Gastroesophageal sphincter (tissue), 4 donors: Measurements from ENCODE around the gene THSD4. TPM values are rescaled to one million over a fixed set of nuclear protein-coding genes. Genes with fewer than 3 reads are reported as not detected.

Source experiments
- ATAC-seq: fragments of 150-250 bp; one replicate; pipeline ENCODE4 v1.9.1; 2016; ENCODE audit warnings: mild to moderate bottlenecking, moderate library complexity
- H3K27ac ChIP-seq, 4 donors: fragments of 200-600 bp; sonication (generic) in 3 of 4; 1 replicate in 3 of 4; 2 replicates in 1 of 4; pipeline ENCODE4 v1.5.1; 2016 to 2019
- H3K27me3 ChIP-seq: fragments of 200-600 bp; sonication (generic); one replicate; pipeline ENCODE4 v1.5.1; 2019
- H3K36me3 ChIP-seq, 2 donors: fragments of 200-600 bp; sonication (generic); one replicate each; pipeline ENCODE4 v1.5.1; 2019; ENCODE audit warnings: control low read depth in 1 of 2
- H3K4me1 ChIP-seq, 3 donors: fragments of 200-600 bp; sonication (generic); 1 replicate in 2 of 3; 2 replicates in 1 of 3; pipeline ENCODE4 v1.5.1; 2016 to 2019; ENCODE audit warnings: control low read depth in 2 of 3
- H3K4me3 ChIP-seq, 2 donors: fragments of 200-600 bp; sonication (generic); one replicate each; pipeline ENCODE4 v1.5.1; 2019; ENCODE audit warnings: mild to moderate bottlenecking in 1 of 2, moderate library complexity in 1 of 2
- H3K9me3 ChIP-seq, 3 donors: fragments of 200-600 bp; sonication (generic); one replicate each; pipeline ENCODE4 v1.5.1; 2017 to 2019; ENCODE audit warnings: control low read depth in 2 of 3
- EP300 ChIP-seq: sonication (generic); formaldehyde crosslinking; IDR thresholded peaks from one replicate; pipeline ENCODE4 v1.6.1; 2017; ENCODE audit warnings: antibody characterized with exemption, mild to moderate bottlenecking
- POLR2A ChIP-seq, 2 donors: fragments of 450-650 bp; IDR thresholded peaks; one replicate each; pipeline ENCODE4 v1.6.1; 2017; ENCODE audit warnings: antibody characterized with exemption in 2 of 2, mild to moderate bottlenecking in 2 of 2, moderate library complexity in 1 of 2
- POLR2AphosphoS5 ChIP-seq: sonication (generic); formaldehyde crosslinking; IDR thresholded peaks from one replicate; pipeline ENCODE4 v1.6.1; 2017; ENCODE audit warnings: antibody characterized with exemption
- WGBS, 2 donors: methylation state at CpG; one replicate each; pipeline ENCODE4 v1.1.5; 2018; ENCODE audit warnings: low coverage in 1 of 2; 5-methylcytosine and 5-hydroxymethylcytosine counted together
- total RNA-seq, 4 donors: library from RNA; depleted of rRNA; stranded (reverse); fragments of >200 nt; gene quantifications; one replicate each; pipeline ENCODE4 v1.1.0, GENCODE V29; 2016
- TF ChIP-seq, protein P1 (sequence below), 4 experiments: fragments of 200-600 bp in 2 of 4; fragments of 450-650 bp in 2 of 4; sonication (generic) in 1 of 4; IDR thresholded peaks; one replicate each; pipeline ENCODE4 v1.5.1; 2017 to 2019; ENCODE audit warnings: antibody characterized with exemption in 4 of 4, mild to moderate bottlenecking in 2 of 4, moderate library complexity in 2 of 4

The THSD4 gene
- total RNA-seq, 4 donors from 2014 or later, result 4.6 to 28.5 (median 17.6) TPM

DNA sequence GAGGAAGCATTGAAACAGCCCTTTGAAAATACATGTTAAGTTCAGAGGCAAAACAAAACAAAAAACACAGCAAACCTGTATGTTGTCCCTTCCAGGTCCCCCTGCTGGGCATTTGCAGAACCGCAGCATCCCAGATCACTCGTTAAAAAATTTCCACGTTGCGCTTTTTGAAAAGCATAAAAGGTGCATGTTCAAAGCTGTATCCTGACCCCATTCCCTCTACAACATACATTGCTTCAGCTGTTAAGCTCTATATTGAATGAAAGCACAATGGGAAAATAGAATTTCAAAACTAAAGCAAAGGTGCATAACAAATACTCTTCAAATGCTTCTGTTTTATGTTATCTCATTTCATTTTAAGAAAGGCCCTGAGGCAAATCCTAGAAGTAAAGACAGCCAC lies 328.3 kb downstream of the THSD4 start:
- no peak for ATAC-seq
- TF ChIP-seq POLR2A (IDR thresholded peaks at IDR 0.05), result no peak
- TF ChIP-seq POLR2AphosphoS5, result no peak
- no peak for TF ChIP-seq EP300
- TF ChIP-seq, protein P1, sequence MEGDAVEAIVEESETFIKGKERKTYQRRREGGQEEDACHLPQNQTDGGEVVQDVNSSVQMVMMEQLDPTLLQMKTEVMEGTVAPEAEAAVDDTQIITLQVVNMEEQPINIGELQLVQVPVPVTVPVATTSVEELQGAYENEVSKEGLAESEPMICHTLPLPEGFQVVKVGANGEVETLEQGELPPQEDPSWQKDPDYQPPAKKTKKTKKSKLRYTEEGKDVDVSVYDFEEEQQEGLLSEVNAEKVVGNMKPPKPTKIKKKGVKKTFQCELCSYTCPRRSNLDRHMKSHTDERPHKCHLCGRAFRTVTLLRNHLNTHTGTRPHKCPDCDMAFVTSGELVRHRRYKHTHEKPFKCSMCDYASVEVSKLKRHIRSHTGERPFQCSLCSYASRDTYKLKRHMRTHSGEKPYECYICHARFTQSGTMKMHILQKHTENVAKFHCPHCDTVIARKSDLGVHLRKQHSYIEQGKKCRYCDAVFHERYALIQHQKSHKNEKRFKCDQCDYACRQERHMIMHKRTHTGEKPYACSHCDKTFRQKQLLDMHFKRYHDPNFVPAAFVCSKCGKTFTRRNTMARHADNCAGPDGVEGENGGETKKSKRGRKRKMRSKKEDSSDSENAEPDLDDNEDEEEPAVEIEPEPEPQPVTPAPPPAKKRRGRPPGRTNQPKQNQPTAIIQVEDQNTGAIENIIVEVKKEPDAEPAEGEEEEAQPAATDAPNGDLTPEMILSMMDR (IDR thresholded peaks at IDR 0.05), result peak; percentile 77 to 84 (median 82)
- H3K9me3 ChIP-seq, result no peaks in the 10 kb centered on the region
- H3K4me1 ChIP-seq, result peaks cover 0 to 28% (median 0%) of the 10 kb centered on the region in 3 donors
- H3K27ac ChIP-seq, result no peak overlapping the region
- H3K4me3 ChIP-seq, result no peak overlapping the region
- WGBS, 2 donors, result 12 to 20% methylated on average over 4 of the region's 4 CpGs
- H3K36me3 ChIP-seq, result no peaks in the 10 kb centered on the region
- H3K27me3 ChIP-seq, result no peaks in the 10 kb centered on the region

DNA sequence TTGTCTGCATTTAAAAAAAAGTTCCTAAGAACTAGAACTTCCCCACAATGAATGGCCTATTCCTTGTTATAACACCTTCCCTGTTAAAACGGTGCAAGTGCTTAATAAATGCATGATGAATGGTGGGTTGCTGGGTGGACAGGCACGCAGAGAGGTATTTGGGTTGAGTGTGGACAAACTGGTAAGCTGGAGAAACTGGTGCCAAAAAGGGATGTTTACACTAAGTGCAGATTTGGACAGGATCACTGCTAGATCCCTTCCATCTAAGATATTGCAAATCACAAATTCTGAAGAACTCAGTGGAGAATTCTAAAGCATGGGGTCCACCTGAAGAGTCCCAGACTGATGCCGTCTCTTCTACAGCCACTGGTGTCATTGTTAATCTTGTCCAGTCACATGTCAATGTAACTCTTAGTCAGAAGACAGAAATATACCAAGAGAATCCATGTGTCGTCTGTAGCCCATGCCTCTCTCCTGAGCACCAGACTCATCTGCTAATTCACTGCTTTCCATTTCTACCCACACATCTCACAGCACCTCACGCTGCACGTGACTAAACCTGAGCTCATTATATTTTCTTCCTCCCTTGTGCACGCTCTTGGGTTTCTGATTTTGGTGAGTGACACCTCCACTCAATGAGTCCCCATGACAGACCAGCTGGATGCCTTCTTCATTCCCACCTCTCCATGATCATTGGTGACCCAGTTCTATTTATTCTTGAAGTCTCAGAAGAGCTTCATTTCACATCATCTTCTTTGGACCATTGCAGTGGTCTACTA lies 328.9 kb downstream of the THSD4 start:
- Histone ChIP-seq H3K9me3 (no peaks in the 10 kb centered on the region), H3K27ac (no peak overlapping the region), H3K4me3 (no peak overlapping the region), H3K27me3 (no peaks in the 10 kb centered on the region), H3K4me1 (peaks cover 0 to 35% (median 0%) of the 10 kb centered on the region in 3 donors), H3K36me3 (no peaks in the 10 kb centered on the region)
- 84 to 87% methylated on average over 7 of the region's 7 CpGs for WGBS, 2 donors
- no peak for ATAC-seq
- no peak for TF ChIP-seq EP300
- TF ChIP-seq POLR2A (IDR thresholded peaks at IDR 0.05), result no peak
- TF ChIP-seq, protein P1 (IDR thresholded peaks at IDR 0.05), result no peak
- no peak for TF ChIP-seq POLR2AphosphoS5

DNA sequence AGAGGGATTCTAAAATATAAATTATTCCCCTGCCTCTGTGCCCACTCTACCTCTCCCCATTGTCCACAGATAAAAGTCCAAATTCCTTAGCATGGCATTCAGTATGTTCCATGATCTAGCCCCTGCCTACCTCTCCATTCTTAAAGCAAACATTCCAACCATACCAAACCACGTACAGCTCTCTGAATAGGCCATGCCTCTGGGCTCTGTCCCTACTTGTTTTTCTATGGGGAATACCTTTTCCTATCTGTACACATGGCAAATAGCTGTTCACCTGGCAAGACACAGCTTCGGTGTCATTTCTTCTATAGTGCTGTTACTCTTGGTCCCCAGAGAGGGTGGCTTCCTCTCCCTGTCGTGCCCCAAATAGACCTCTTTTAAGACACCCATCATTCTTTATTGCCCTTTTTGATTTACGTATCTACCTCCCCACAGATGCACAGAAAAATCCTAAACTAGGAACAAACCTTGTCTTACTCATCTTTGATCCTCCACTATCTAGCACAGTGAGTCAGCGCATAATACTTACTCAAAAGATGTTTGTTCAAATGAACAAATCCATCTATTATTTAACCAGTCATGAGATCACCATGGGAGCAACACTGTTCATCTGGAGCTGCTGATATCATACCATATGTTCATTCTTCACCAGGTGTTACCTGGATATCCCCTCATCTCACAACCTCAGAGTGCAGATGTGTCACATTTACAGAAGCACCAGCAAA lies 329.8 kb downstream of the THSD4 start:
- H3K36me3 ChIP-seq, result no peaks in the 10 kb centered on the region
- 87 to 100% methylated on average over 2 to 5 of the region's 5 CpGs for WGBS, 2 donors

DNA sequence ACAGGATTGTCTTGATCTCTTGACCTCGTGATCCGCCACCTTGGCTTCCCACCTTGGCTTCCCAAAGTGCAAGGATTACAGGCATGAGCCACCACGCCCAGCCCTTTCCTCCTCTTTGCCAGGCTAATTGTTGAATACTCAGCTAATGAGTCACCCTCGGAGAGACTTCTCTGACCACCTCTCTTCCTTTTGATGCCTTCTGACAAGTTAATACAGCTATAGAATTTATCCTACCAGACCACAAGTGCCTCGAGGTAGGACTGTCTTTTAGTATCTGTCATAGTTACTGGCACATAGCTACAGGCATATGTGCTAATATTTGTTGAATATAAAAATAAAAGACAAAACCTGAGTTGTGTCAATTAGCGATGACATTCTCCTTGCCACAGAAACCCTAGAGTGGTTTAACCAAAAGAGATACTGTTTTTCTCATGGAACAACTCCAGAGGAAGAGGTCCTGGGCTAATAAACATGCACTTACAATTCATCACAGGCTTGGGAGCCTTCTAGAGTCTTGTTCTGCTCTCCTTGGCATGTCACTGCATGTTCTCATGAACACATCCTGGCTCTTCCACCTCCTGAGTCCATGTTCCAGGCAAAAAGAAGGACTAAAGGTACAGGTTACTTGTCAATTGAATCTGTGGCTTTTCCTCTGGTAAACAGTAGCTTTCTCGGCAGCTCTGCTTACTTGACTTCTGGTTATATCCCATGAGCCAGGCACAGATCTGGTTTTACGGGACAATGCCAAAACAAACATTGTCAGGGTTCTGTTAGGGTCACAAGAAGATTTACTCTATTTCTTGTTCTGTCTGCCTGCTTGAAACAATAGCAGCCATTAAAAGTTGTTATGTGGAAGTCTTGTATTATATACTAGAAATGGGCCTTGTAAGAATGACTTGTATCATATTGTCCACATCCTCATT lies 332.3 kb downstream of the THSD4 start:
- TF ChIP-seq POLR2AphosphoS5, result no peak
- no peak for TF ChIP-seq EP300
- TF ChIP-seq, protein P1 (IDR thresholded peaks at IDR 0.05), result no peak
- TF ChIP-seq POLR2A (IDR thresholded peaks at IDR 0.05), result no peak
- H3K9me3 ChIP-seq, result no peaks in the 10 kb centered on the region
- no peaks in the 10 kb centered on the region for H3K36me3 ChIP-seq
- peaks cover 0 to 35% (median 0%) of the 10 kb centered on the region in 3 donors for H3K4me1 ChIP-seq
- WGBS, 2 donors, result 58 to 75% methylated on average over 6 to 8 of the region's 8 CpGs
- no peak for ATAC-seq
- no peak overlapping the region for H3K4me3 ChIP-seq
- H3K27me3 ChIP-seq, result no peaks in the 10 kb centered on the region
- no peak overlapping the region for H3K27ac ChIP-seq

More for the DNA sequence above, 329.8 kb downstream of the THSD4 start:
- Histone ChIP-seq H3K9me3 (no peaks in the 10 kb centered on the region), H3K27me3 (no peaks in the 10 kb centered on the region), H3K4me1 (peaks cover 0 to 35% (median 0%) of the 10 kb centered on the region in 3 donors), H3K27ac (no peak overlapping the region), H3K4me3 (no peak overlapping the region)
- TF ChIP-seq EP300 (no peak), POLR2A (IDR thresholded peaks at IDR 0.05) (no peak), POLR2AphosphoS5 (no peak)
- TF ChIP-seq, protein P1 (IDR thresholded peaks at IDR 0.05), result no peak
- ATAC-seq, result no peak
